Medulla oblongata (tissue), 1 donor: ENCODE measurements around the gene PPIL1.
"Not testable (repeated sequence)": the region's sequence is repeated elsewhere in the genome, so short reads cannot be mapped to it uniquely, and the experiment has no call there.

ENCODE experiments used
- DNase-seq: peaks from one replicate; pipeline ENCODE4 v3.0.0-alpha.2; 2015; ENCODE audit errors: extremely low spot score

Gene PPIL1

GRCh38 chr6:36817176-36817817, 57.3 kb downstream of the PPIL1 start:
- DNase-seq: no peak

- no peak for DNase-seq
These were observed 58.5 kb downstream of the PPIL1 start for GRCh38 chr6:36815962-36816735.

- no peak for DNase-seq
These were observed 60.4 kb downstream of the PPIL1 start for GRCh38 chr6:36814249-36814648.

- no peak for DNase-seq
These were observed 61.1 kb downstream of the PPIL1 start for GRCh38 chr6:36813526-36813925.

- not testable (repeated sequence) for DNase-seq
These were observed 61.6 kb downstream of the PPIL1 start for GRCh38 chr6:36813047-36813446.

- no peak for DNase-seq
These were observed 64.4 kb downstream of the PPIL1 start for GRCh38 chr6:36809941-36810803.

GRCh38 chr6:36809156-36809555, 65.4 kb downstream of the PPIL1 start:
- no peak for DNase-seq

- DNase-seq: no peak
These were observed 66.0 kb downstream of the PPIL1 start for GRCh38 chr6:36808634-36809033.

GRCh38 chr6:36807750-36808149, 66.9 kb downstream of the PPIL1 start:
- DNase-seq: no peak

- no peak for DNase-seq
These were observed 67.5 kb downstream of the PPIL1 start for GRCh38 chr6:36807143-36807542.

- DNase-seq: no peak
These were observed 68.7 kb downstream of the PPIL1 start for GRCh38 chr6:36805917-36806316.

GRCh38 chr6:36805096-36805797, 69.4 kb downstream of the PPIL1 start:
- DNase-seq: no peak
